Left colon (tissue), 2 donors: Measurements from ENCODE around the gene FAM221A. TPM values are rescaled to one million over a fixed set of nuclear protein-coding genes. Genes with fewer than 3 reads are reported as not detected.
"Not testable (repeated sequence)": the region's sequence is repeated elsewhere in the genome, so short reads cannot be mapped to it uniquely, and the experiment has no call there.

ENCODE experiments used
- ATAC-seq: fragments of 200-7000 bp; cut with Tn5 transposase; one replicate; pipeline ENCODE4 v1.9.1; 2020; ENCODE audit warnings: mild to moderate bottlenecking, moderate library complexity
- DNase-seq, 2 donors: peaks; one replicate each; pipeline ENCODE4 v3.0.0-alpha.2; 2020
- intact Hi-C, 2 donors: fragments of 100-400 bp; cut with DNase I in 1 of 2; cut with micrococcal nuclease in 1 of 2; formaldehyde crosslinking; loops; one replicate each; pipeline versions ENCODE4 v1.11.2 to v1.14.0; 2022; cut with DNase I, micrococcal nuclease
- long read RNA-seq: library from polyadenylated mRNA; unstranded; transcript quantifications from one replicate; pipeline ENCODE4 v2.0.0, GENCODE V29; 2021
- total RNA-seq, 2 donors: library from RNA; stranded (reverse); fragmentation: NEBNext Ultra II Directional; extraction: Animal tissue kit (Norgen Biotek cat#: 25700); gene quantifications; one replicate each; pipeline ENCODE4 v1.2.1, GENCODE V29; 2021
- donor health status: DM: no; HTN: no; CAD: no.
- donor health status: DM: yes; HTN: yes; CAD: no.

FAM221A gene
- total RNA-seq, result 10 to 100 TPM; 11.4 to 13.5 TPM
- long read RNA-seq, transcript FAM221A-202 (6 exons, 888 nt), result major isoform, 5 of 15 reads
- long read RNA-seq, partial matches to known transcripts, result 0 of 15 reads
- long read RNA-seq, other reads (novel, unspliced or antisense), result 2 of 15 reads

DNA sequence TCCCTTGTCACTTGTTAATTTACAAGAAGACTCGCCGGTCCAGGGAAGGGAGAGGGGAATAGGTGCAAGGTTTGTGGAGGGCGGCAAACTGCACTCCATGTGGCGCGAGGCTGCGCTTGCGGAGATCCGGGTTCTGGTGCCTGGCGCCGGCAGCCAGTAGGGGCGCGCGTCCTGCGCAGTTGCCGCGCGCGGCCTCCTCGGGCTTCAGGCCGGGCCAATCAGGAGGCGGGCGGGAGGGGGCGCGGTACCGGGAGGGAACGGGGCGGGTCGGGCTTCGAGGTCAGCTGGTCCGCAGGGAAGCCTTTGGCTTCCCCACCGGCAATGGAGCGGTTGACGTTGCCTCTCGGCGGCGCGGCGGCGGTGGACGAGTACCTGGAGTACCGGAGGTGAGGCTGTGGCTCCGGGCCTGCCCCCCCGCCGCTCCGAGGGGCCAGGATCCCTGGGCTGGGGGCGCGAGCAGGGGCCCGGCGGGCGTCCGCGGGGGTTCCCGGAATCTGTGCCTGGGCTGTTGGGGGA is at the start of gene FAM221A:
Gene FAM221A, plus strand, starts transcription at position 302 of the 516 bp plus-strand sequence. Its CDS starts 20 bp downstream, at position 322.
- ATAC-seq (peak; percentile 97), DNase-seq (peak; percentile 92 to 94)
- intact Hi-C loops, result no loop called here

DNA sequence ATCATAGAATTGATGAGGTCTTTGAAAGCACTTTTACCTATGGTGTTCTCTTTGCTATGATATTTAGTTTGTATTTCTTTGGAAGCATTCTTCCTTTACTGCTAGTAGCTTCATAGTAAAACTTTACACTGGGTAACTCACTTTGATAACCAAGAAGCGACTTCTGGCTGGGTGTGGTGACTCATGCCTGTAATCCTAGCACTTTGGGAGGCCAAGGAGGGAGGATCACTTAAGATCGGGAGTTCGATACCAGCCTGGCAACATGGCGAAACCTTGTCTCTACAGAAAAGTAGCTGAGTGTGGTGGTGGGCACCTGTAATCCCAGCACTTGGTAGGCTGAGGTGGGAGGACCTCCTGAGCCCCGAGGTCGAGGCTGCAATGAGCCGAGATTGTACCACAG is 46.6 kb upstream of the FAM221A start:
- DNase-seq, result no peak
- intact Hi-C loops, result no loop called here
- no peak for ATAC-seq

GRCh38 chr7:23645822-23646221 is 34.2 kb upstream of the FAM221A start:
- intact Hi-C loops, result no loop called here
- ATAC-seq (no peak), DNase-seq (no peak)

DNA sequence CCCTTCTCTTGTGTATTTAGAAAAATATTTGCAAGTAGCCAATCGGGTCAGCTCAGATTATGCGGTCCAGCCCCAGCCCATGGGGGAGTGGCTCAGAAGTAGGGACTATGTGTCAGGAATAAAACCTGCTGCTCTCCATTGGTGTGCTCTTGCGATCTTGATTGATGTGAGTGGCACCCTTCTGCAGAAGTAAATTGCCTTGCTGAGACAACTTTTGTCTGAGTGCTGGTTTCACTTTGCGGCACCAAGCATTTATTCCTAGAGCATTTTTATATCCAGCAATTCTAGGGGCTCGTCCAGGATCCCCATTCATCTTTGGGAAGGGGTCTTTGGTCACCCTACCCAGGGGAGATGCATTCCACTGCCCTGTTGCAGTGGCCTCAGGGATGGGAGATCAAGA is 26.1 kb upstream of the FAM221A start:
- no peak for ATAC-seq
- intact Hi-C loops, result no loop called here
- DNase-seq, result no peak

DNA sequence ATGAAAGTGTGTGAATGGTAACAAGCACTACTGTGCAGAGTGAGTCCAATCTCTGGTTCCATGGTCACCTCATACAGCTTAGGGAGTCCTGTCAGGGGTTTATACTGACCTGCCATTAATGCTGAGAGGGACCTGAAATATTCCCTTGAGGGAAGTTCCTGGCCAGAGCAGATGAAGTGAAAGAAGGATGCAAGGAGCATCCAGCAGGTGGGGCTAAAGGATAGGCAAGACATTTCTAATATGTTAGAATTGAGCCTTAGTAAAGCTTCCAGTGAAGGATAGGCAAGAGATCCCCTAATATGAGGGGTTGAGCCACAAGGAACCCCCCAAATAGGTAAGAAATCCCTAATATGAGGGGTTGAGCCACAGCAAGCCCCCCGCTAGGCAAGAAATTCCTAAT is 25.5 kb upstream of the FAM221A start:
- peak in 1 of 2 donors; percentile 45 for DNase-seq
- ATAC-seq, result peak; percentile 56
- intact Hi-C loops, result no loop called here

- ATAC-seq, result no peak
These were observed 24.6 kb upstream of the FAM221A start for GRCh38 chr7:23655433-23655832.

GRCh38 chr7:23658831-23659427 is 21.1 kb upstream of the FAM221A start:
- ATAC-seq, result no peak
- DNase-seq, result no peak
- intact Hi-C loops, result no loop called here

More at GRCh38 chr7:23655433-23655832, 24.6 kb upstream of the FAM221A start:
- DNase-seq, result no peak
- intact Hi-C loops, result no loop called here

- ATAC-seq (no peak), DNase-seq (no peak)
- intact Hi-C loops, result no loop called here
These were observed 18.6 kb upstream of the FAM221A start for GRCh38 chr7:23661385-23661784.

GRCh38 chr7:23662124-23662983 is 17.6 kb upstream of the FAM221A start:
- intact Hi-C loops, result no loop called here
- ATAC-seq (no peak), DNase-seq (no peak)

- no peak for DNase-seq
- ATAC-seq, result no peak
- intact Hi-C loops, result no loop called here
These were observed 17.1 kb upstream of the FAM221A start for GRCh38 chr7:23662984-23663313.

- no peak for ATAC-seq
- intact Hi-C loops, result no loop called here
- no peak for DNase-seq
These were observed 15.9 kb upstream of the FAM221A start for GRCh38 chr7:23664122-23664521.

DNA sequence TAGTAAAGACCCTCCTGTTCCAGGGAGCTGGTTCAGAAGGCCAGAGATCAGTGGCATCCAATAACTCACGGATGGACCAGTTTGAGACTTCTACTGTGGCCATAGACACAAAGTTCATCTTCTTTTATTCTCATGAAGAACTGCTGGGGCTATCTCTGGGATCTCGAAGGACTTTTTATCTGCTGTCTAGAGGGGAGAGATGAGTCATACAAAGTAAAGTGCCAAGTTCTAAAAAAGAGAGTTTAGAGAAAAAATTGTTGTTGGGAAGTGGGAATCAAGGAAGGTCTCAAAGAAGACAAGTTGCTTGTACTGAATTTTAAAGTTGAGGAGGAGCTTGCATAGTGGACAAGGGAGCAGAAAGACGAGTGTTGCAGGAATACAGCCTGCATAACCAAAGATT is 8.0 kb upstream of the FAM221A start:
- ATAC-seq, result no peak
- no peak for DNase-seq
- intact Hi-C loops, result no loop called here

DNA sequence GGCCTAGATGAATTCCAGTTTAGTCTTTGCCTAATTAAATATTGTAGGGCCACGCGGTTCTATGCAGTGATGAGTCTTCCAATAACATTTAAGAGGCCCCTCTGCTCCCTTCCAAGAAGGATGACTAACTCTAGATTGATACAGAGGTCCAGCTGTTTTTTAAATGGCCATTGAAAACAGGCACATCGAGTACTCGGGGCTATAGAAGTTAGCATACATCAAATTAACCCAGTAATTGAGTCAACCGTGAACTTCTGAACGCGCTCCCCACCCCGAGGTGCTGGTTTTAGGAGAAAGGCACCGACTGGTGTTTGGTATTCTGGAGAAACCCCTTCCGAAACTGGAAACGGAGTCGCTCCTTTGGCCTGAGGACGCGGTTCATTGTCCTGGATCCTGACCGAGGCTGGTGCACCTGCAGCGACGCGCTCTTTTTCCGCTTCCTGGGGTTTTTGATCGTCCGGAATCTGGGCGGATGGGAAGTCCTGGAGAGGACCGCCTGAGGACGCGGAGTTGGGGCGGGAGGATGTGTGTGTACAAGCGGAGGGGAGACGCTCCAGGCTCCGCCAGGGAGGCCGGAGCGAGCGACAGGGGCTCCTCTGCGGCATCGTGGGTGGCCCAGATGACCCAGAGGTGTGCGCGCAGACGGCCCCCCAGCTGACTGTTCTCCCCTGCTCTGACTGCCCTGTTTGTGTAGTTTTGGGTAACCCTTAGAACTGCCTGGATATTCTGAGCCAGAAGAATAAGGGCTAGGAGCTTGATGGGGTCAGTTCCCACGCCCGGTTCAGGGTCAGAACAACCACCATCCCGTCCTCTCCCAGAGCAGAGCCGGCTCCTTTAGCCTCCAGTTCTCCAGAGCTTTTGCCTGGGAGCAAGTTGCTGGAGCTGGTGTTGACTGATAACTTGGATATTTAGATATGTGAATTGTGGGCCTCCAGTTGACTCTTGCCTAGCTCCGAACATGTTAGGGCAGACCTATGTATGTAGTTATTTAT is 711 bp downstream of the FAM221A start:
- DNase-seq (peak; percentile 81 to 83), ATAC-seq (peak; percentile 86)
- intact Hi-C loops, result no loop called here

DNA sequence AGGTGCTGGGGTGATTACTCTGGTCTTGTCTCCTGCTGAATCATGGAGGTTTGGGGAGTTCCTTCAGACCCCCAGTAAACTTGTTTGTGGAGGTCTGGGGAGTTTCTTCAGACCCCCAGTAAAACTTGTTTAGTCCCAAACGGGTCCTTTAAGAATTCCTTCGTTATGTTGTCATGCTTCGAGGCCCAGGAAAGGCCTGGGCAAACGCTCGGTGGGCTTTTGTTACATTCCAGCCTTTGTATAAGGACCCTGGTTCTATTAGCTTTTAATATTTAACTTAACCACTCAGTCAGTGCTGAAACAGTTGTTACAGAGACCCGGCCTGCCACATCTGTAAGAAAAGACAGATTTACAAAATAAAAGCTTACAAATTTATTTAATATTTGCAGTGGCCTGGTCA is 4.0 kb downstream of the FAM221A start:
- ATAC-seq, DNase-seq, intact Hi-C loops: not testable (repeated sequence)

GRCh38 chr7:23685731-23686130 is 5.7 kb downstream of the FAM221A start:
- ATAC-seq (peak; percentile 76), DNase-seq (no peak)
- intact Hi-C loops, result no loop called here

- no peak for ATAC-seq
- intact Hi-C loops, result no loop called here
- DNase-seq, result no peak
These were observed 7.0 kb downstream of the FAM221A start for GRCh38 chr7:23687011-23687410.

DNA sequence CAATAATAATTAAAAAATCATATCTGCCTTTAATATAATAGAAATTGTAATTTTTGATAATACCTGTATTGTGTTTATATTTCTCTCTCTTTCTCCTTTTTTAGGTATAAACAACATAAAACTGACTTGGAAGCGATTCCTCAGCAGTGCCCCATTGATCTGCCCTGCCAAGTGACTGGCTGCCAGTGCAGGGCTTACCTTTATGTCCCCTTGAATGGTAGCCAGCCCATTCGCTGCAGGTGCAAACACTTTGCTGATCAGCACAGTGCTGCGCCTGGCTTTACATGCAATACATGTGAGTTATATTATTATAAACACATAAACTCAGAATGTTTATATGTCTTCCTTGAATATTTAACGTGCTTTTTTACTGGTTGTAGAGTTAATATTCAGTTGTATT is 9.2 kb downstream of the FAM221A start:
- ATAC-seq (no peak), DNase-seq (no peak)

GRCh38 chr7:23691320-23691719 is 11.3 kb downstream of the FAM221A start:
- intact Hi-C loops, result no loop called here
- ATAC-seq, result no peak

More for the DNA sequence above, 9.2 kb downstream of the FAM221A start:
- intact Hi-C loops, result no loop called here

DNA sequence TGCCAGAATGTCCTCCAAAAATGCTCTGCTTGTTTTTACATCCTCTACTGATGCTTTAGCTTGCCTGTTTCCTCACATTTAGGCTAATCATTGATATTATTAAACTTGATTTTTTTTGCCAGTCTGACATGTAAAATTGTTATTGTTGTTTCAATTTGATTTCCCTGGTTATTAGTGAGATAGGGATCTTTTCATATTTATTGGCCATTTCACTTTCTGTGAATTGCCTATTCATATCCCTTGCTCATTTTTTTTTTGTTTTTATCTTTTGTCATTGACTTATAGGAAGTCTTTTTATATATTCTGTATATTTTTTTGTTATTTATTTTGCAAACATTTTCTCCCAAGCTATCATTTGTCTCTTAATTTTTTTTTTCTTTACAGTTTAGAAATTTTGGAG is 13.2 kb downstream of the FAM221A start:
- DNase-seq (no peak), ATAC-seq (no peak)
- intact Hi-C loops, result no loop called here

More at GRCh38 chr7:23691320-23691719, 11.3 kb downstream of the FAM221A start:
- no peak for DNase-seq
